NCI-H2107 (cell line): ENCODE data around the gene ISLR.
A peak's percentile ranks its signal among the peaks of the same experiment; 100 is the strongest.

Experiments
- DNase-seq: peaks from one replicate; lab custom pipeline; 2025; lab: John Stamatoyannopoulos, UW

ISLR gene

GRCh38 chr15:74194572-74195559, 21.4 kb downstream of the ISLR start:
- no peak for DNase-seq

GRCh38 chr15:74196175-74196574, 22.7 kb downstream of the ISLR start:
- DNase-seq = no peak

- DNase-seq = no peak
Observed at GRCh38 chr15:74197176-74197965, 23.9 kb downstream of the ISLR start.

- DNase-seq = no peak
Observed at GRCh38 chr15:74199297-74199652, 25.8 kb downstream of the ISLR start.

- DNase-seq = no peak
Observed at GRCh38 chr15:74200412-74200815, 26.9 kb downstream of the ISLR start.

GRCh38 chr15:74200871-74201419, 27.4 kb downstream of the ISLR start:
- no peak for DNase-seq

- no peak for DNase-seq
Observed at GRCh38 chr15:74201710-74202420, 28.4 kb downstream of the ISLR start.

- peak; percentile 23 for DNase-seq
Observed at GRCh38 chr15:74202452-74203401, 29.2 kb downstream of the ISLR start, which contains the start of gene STRA6. TSS of gene STRA6 (minus strand) at chr15:74202787. CDS start at chr15:74202267, 520 bp downstream.

GRCh38 chr15:74203914-74204431, 30.5 kb downstream of the ISLR start:
- DNase-seq = no peak

GRCh38 chr15:74205582-74205947, 32.1 kb downstream of the ISLR start:
- DNase-seq = no peak

- no peak for DNase-seq
Observed at GRCh38 chr15:74206801-74207281, 33.3 kb downstream of the ISLR start.

- no peak for DNase-seq
Observed at GRCh38 chr15:74207652-74208440, 34.3 kb downstream of the ISLR start.

GRCh38 chr15:74208496-74208895, 35.0 kb downstream of the ISLR start:
- no peak for DNase-seq

- peak; percentile 21 for DNase-seq
Observed at GRCh38 chr15:74208901-74209559, 35.5 kb downstream of the ISLR start.

GRCh38 chr15:74209560-74209958, 36.0 kb downstream of the ISLR start:
- DNase-seq = no peak

GRCh38 chr15:74209997-74210671, 36.6 kb downstream of the ISLR start:
- DNase-seq = no peak

- DNase-seq = no peak
Observed at GRCh38 chr15:74210729-74211128, 37.2 kb downstream of the ISLR start.

GRCh38 chr15:74211656-74212055, 38.1 kb downstream of the ISLR start:
- no peak for DNase-seq
